ENCODE data around the gene B3GNT2.
"Not testable (repeated sequence)": the region's sequence is repeated elsewhere in the genome, so short reads cannot be mapped to it uniquely, and the experiment has no call there.

B3GNT2 gene

GRCh38 chr2:62257466-62257865, 61.6 kb downstream of the B3GNT2 start:
- no peaks in the 10 kb centered on the region for H3K27me3 Mint-ChIP-seq
- H3K4me3 Mint-ChIP-seq = no peak overlapping the region
- H3K36me3 Mint-ChIP-seq (ENCODE audit: low read depth) = no peaks in the 10 kb centered on the region
- intact Hi-C loops (cut with micrococcal nuclease) = no loop called here
- H3K9me3 Mint-ChIP-seq = no peaks in the 10 kb centered on the region
- H3K4me1 Mint-ChIP-seq (ENCODE audit: low read depth) = no peaks in the 10 kb centered on the region
- no peak overlapping the region for H3K27ac Mint-ChIP-seq

GRCh38 chr2:62263076-62263715, 67.3 kb downstream of the B3GNT2 start:
- H3K4me1 Mint-ChIP-seq (ENCODE audit: low read depth) = peaks cover 49% of the 10 kb centered on the region
- peak overlapping the region; percentile 55 for H3K27ac Mint-ChIP-seq
- H3K9me3 Mint-ChIP-seq = no peaks in the 10 kb centered on the region
- no peaks in the 10 kb centered on the region for H3K27me3 Mint-ChIP-seq
- intact Hi-C loops (cut with micrococcal nuclease) = no loop called here
- no peaks in the 10 kb centered on the region for H3K36me3 Mint-ChIP-seq (ENCODE audit: low read depth)
- no peak overlapping the region for H3K4me3 Mint-ChIP-seq

- no peaks in the 10 kb centered on the region for H3K27me3 Mint-ChIP-seq
Measured at GRCh38 chr2:62264186-62264585, 68.3 kb downstream of the B3GNT2 start.

GRCh38 chr2:62265106-62265505, 69.2 kb downstream of the B3GNT2 start:
- intact Hi-C loops (cut with micrococcal nuclease) = no loop called here
- Mint-ChIP-seq H3K4me3 (no peak overlapping the region), H3K9me3 (peaks cover 10% of the 10 kb centered on the region), H3K36me3 (ENCODE audit: low read depth) (no peaks in the 10 kb centered on the region), H3K4me1 (ENCODE audit: low read depth) (peaks cover 52% of the 10 kb centered on the region), H3K27ac (peak overlapping the region; percentile 56), H3K27me3 (no peaks in the 10 kb centered on the region)

More at GRCh38 chr2:62264186-62264585, 68.3 kb downstream of the B3GNT2 start:
- H3K9me3 Mint-ChIP-seq = peaks cover 8% of the 10 kb centered on the region
- no peak overlapping the region for H3K27ac Mint-ChIP-seq
- no peak overlapping the region for H3K4me3 Mint-ChIP-seq
- peaks cover 52% of the 10 kb centered on the region for H3K4me1 Mint-ChIP-seq (ENCODE audit: low read depth)
- no peaks in the 10 kb centered on the region for H3K36me3 Mint-ChIP-seq (ENCODE audit: low read depth)
- intact Hi-C loops (cut with micrococcal nuclease) = no loop called here

- peaks cover 10% of the 10 kb centered on the region for H3K9me3 Mint-ChIP-seq
- no peaks in the 10 kb centered on the region for H3K36me3 Mint-ChIP-seq (ENCODE audit: low read depth)
- H3K4me1 Mint-ChIP-seq (ENCODE audit: low read depth) = peaks cover 52% of the 10 kb centered on the region
- no peaks in the 10 kb centered on the region for H3K27me3 Mint-ChIP-seq
- intact Hi-C loops (cut with micrococcal nuclease) = no loop called here
- H3K4me3 Mint-ChIP-seq = no peak overlapping the region
- no peak overlapping the region for H3K27ac Mint-ChIP-seq
Measured at GRCh38 chr2:62266433-62267038, 70.6 kb downstream of the B3GNT2 start.

- intact Hi-C loops (cut with micrococcal nuclease) = no loop called here
- Mint-ChIP-seq H3K4me3 (no peak overlapping the region), H3K36me3 (ENCODE audit: low read depth) (no peaks in the 10 kb centered on the region), H3K9me3 (peaks cover 10% of the 10 kb centered on the region), H3K27ac (no peak overlapping the region), H3K4me1 (ENCODE audit: low read depth) (peaks cover 50% of the 10 kb centered on the region), H3K27me3 (no peaks in the 10 kb centered on the region)
Measured at GRCh38 chr2:62267696-62268095, 71.8 kb downstream of the B3GNT2 start.

GRCh38 chr2:62268681-62269188, 72.8 kb downstream of the B3GNT2 start:
- H3K4me1 Mint-ChIP-seq (ENCODE audit: low read depth) = peaks cover 43% of the 10 kb centered on the region
- H3K4me3 Mint-ChIP-seq; intact Hi-C loops (cut with micrococcal nuclease); H3K27me3 Mint-ChIP-seq; H3K27ac Mint-ChIP-seq; H3K9me3 Mint-ChIP-seq; H3K36me3 Mint-ChIP-seq (ENCODE audit: low read depth): not testable (repeated sequence)

- H3K4me3 Mint-ChIP-seq = no peak overlapping the region
- intact Hi-C loops (cut with micrococcal nuclease) = no loop called here
- H3K9me3 Mint-ChIP-seq = peaks cover 10% of the 10 kb centered on the region
- no peak overlapping the region for H3K27ac Mint-ChIP-seq
- H3K36me3 Mint-ChIP-seq (ENCODE audit: low read depth) = no peaks in the 10 kb centered on the region
- peaks cover 27% of the 10 kb centered on the region for H3K4me1 Mint-ChIP-seq (ENCODE audit: low read depth)
- H3K27me3 Mint-ChIP-seq = no peaks in the 10 kb centered on the region
Measured at GRCh38 chr2:62270728-62271127, 74.8 kb downstream of the B3GNT2 start.
